Ishikawa (cell line): ENCODE measurements around the gene INPP4A.

Experiments used
- MAX ChIP-seq: IDR thresholded peaks from 2 replicates; pipeline ENCODE4 v1.6.1; 2012
- RAD21 ChIP-seq: IDR thresholded peaks from 2 replicates; pipeline ENCODE4 v1.6.1; 2012; ENCODE audit warnings: low read depth
- TEAD4 ChIP-seq: IDR thresholded peaks from 2 replicates; pipeline ENCODE4 v1.6.1; 2012
- ZBTB7A ChIP-seq: IDR thresholded peaks from 2 replicates; pipeline ENCODE4 v1.6.1; 2012; ENCODE audit warnings: low read depth

- TF ChIP-seq TEAD4 = no peak
- TF ChIP-seq ZBTB7A = no peak
- no peak for TF ChIP-seq RAD21
- no peak for TF ChIP-seq MAX
These were observed 45.6 kb downstream of the INPP4A start for GRCh38 chr2:98489971-98490962.
